22Rv1 (cell line): ENCODE data around the gene CRELD2.
A peak's percentile ranks its signal among the peaks of the same experiment; 100 is the strongest.

Source experiments
- H3K27ac ChIP-seq: fragments of 450-650 bp; 2 replicates; pipeline ENCODE4 v1.5.1; 2017
- ZFX ChIP-seq: fragments of 450-650 bp; IDR thresholded peaks from 2 replicates; pipeline ENCODE4 v1.6.1; 2017; ENCODE audit warnings: antibody characterized with exemption, borderline replicate concordance
- TF ChIP-seq, protein P1 (sequence below): fragments of 450-650 bp; IDR thresholded peaks from 2 replicates; pipeline ENCODE4 v1.5.1; 2017; ENCODE audit warnings: mild to moderate bottlenecking

The CRELD2 gene

GRCh38 chr22:49958931-49959781, 40.7 kb downstream of the CRELD2 start:
- H3K27ac ChIP-seq, result peak overlapping the region; percentile 98
- TF ChIP-seq, protein P1, sequence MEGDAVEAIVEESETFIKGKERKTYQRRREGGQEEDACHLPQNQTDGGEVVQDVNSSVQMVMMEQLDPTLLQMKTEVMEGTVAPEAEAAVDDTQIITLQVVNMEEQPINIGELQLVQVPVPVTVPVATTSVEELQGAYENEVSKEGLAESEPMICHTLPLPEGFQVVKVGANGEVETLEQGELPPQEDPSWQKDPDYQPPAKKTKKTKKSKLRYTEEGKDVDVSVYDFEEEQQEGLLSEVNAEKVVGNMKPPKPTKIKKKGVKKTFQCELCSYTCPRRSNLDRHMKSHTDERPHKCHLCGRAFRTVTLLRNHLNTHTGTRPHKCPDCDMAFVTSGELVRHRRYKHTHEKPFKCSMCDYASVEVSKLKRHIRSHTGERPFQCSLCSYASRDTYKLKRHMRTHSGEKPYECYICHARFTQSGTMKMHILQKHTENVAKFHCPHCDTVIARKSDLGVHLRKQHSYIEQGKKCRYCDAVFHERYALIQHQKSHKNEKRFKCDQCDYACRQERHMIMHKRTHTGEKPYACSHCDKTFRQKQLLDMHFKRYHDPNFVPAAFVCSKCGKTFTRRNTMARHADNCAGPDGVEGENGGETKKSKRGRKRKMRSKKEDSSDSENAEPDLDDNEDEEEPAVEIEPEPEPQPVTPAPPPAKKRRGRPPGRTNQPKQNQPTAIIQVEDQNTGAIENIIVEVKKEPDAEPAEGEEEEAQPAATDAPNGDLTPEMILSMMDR, result no peak
- no peak for TF ChIP-seq ZFX

GRCh38 chr22:49959782-49960158, 41.3 kb downstream of the CRELD2 start:
- TF ChIP-seq ZFX, result no peak
- TF ChIP-seq, protein P1, result no peak
- peak overlapping the region; percentile 98 for H3K27ac ChIP-seq

GRCh38 chr22:49960159-49961004, 41.9 kb downstream of the CRELD2 start, which contains the start of gene PIM3:
Gene PIM3, plus strand, starts transcription at chr22:49960772. Its CDS starts 176 bp downstream, at chr22:49960948.
- peak within 1 kb of the TSS; percentile 98 for H3K27ac ChIP-seq
- TF ChIP-seq, protein P1, result no peak
- no peak for TF ChIP-seq ZFX

DNA sequence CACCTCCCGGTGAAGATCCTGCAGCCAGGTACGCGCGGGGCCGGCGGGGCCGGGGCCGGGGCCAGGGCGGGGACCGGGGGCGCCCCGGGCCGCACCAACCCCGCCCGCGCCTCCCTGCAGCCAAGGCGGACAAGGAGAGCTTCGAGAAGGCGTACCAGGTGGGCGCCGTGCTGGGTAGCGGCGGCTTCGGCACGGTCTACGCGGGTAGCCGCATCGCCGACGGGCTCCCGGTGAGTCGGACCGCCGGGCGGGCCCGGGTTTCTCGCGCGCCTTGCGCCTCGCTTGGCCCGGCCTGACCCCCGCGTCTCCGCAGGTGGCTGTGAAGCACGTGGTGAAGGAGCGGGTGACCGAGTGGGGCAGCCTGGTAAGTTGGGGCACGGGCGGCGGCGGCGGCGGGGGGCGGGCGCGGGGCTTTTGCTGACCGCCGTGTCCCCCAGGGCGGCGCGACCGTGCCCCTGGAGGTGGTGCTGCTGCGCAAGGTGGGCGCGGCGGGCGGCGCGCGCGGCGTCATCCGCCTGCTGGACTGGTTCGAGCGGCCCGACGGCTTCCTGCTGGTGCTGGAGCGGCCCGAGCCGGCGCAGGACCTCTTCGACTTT, 42.7 kb downstream of the CRELD2 start:
- TF ChIP-seq, protein P1, result no peak
- no peak for TF ChIP-seq ZFX
- peak overlapping the region; percentile 98 for H3K27ac ChIP-seq

DNA sequence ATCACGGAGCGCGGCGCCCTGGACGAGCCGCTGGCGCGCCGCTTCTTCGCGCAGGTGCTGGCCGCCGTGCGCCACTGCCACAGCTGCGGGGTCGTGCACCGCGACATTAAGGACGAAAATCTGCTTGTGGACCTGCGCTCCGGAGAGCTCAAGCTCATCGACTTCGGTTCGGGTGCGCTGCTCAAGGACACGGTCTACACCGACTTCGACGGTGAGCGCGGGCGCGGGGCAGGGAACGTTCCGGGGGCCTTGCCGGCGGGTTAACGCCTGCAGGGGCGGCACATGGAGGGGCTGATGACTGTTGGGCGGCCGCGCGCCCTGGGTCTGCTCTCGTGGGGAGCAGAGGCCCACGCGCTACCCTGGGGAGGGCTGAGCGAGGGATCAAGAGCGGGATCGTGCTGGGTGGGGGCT, 43.2 kb downstream of the CRELD2 start:
- peak overlapping the region; percentile 98 for H3K27ac ChIP-seq
- TF ChIP-seq ZFX, result no peak

GRCh38 chr22:49962012-49962750, 43.7 kb downstream of the CRELD2 start:
- peak overlapping the region; percentile 98 for H3K27ac ChIP-seq
- TF ChIP-seq, protein P1, result no peak
- no peak for TF ChIP-seq ZFX
